Gastrocnemius medialis (tissue), 4 donors: Measurements from ENCODE around the gene RSPH9. TPM values are rescaled to one million over a fixed set of nuclear protein-coding genes. Genes with fewer than 3 reads are reported as not detected.

Source experiments
- ATAC-seq, 2 donors: fragments of 150-250 bp; one replicate each; pipeline ENCODE4 v1.9.1; 2016
- DNase-seq, 2 donors: peaks; one replicate each; pipeline ENCODE4 v3.0.0-alpha.2; 2019
- H3K27ac ChIP-seq, 4 donors: fragments of 200-600 bp; sonication (generic); 1 replicate in 1 of 4; 2 replicates in 3 of 4; pipeline ENCODE4 v1.5.1; 2016 to 2018; ENCODE audit warnings: mild to moderate bottlenecking in 2 of 4, moderate library complexity in 1 of 4
- H3K27me3 ChIP-seq, 3 donors: fragments of 200-600 bp; sonication (generic) in 2 of 3; 1 replicate in 1 of 3; 2 replicates in 2 of 3; pipeline versions ENCODE4 v1.5.1 to v1.6.0; 2016 to 2019; ENCODE audit warnings: mild to moderate bottlenecking in 1 of 3, moderate library complexity in 1 of 3
- H3K36me3 ChIP-seq, 2 donors: fragments of 200-600 bp; sonication (generic) in 1 of 2; one replicate each; pipeline ENCODE4 v1.5.1; 2017 to 2018
- H3K4me1 ChIP-seq, 2 donors: fragments of 200-600 bp; sonication (generic) in 1 of 2; one replicate each; pipeline ENCODE4 v1.5.1; 2016 to 2017; ENCODE audit warnings: mild to moderate bottlenecking in 2 of 2
- H3K4me3 ChIP-seq, 4 donors: fragments of 200-600 bp; sonication (generic) in 3 of 4; 1 replicate in 1 of 4; 2 replicates in 3 of 4; pipeline ENCODE4 v1.5.1; 2016 to 2019; ENCODE audit warnings: mild to moderate bottlenecking in 2 of 4
- H3K9me3 ChIP-seq, 3 donors: fragments of 200-600 bp; sonication (generic) in 2 of 3; 1 replicate in 1 of 3; 2 replicates in 2 of 3; pipeline ENCODE4 v1.5.1; 2016 to 2019
- CTCF ChIP-seq, 5 experiments: fragments of 450-650 bp in 3 of 5; fragments of 200-600 bp in 2 of 5; sonication (generic) in 2 of 5; IDR thresholded peaks in 4 of 5; conservative IDR thresholded peaks in 1 of 5; 1 replicate in 4 of 5; 2 replicates in 1 of 5; pipeline ENCODE4 v1.5.1; 2016 to 2019; ENCODE audit warnings: antibody characterized with exemption in 5 of 5, mild to moderate bottlenecking in 3 of 5, moderate library complexity in 3 of 5
- POLR2A ChIP-seq, 2 donors: fragments of 450-650 bp; IDR thresholded peaks; one replicate each; pipeline ENCODE4 v1.6.1; 2017; ENCODE audit warnings: antibody characterized with exemption in 2 of 2, mild to moderate bottlenecking in 2 of 2, moderate library complexity in 2 of 2
- in situ Hi-C, 4 donors: fragments of 200-750 bp; cut with MboI; loops; one replicate each; pipeline versions ENCODE4 v1.15.0 to v1.8.0; 2017; ENCODE audit warnings: low sequenced_read_pairs in 4 of 4
- intact Hi-C: fragments of 100-400 bp; cut with DNase I; formaldehyde crosslinking; loops from one replicate; pipeline ENCODE4 v1.15.1; 2023; ENCODE audit warnings: low total_unique reads
- total RNA-seq, 4 donors: library from RNA; depleted of rRNA; stranded (reverse); fragments of >200 nt; gene quantifications; one replicate each; pipeline versions ENCODE4 v1.1.0 to v1.2.3, GENCODE V29; 2016

Gene RSPH9
- total RNA-seq, 4 donors from 2014 or later = 0.09 TPM; not detected in 3

DNA sequence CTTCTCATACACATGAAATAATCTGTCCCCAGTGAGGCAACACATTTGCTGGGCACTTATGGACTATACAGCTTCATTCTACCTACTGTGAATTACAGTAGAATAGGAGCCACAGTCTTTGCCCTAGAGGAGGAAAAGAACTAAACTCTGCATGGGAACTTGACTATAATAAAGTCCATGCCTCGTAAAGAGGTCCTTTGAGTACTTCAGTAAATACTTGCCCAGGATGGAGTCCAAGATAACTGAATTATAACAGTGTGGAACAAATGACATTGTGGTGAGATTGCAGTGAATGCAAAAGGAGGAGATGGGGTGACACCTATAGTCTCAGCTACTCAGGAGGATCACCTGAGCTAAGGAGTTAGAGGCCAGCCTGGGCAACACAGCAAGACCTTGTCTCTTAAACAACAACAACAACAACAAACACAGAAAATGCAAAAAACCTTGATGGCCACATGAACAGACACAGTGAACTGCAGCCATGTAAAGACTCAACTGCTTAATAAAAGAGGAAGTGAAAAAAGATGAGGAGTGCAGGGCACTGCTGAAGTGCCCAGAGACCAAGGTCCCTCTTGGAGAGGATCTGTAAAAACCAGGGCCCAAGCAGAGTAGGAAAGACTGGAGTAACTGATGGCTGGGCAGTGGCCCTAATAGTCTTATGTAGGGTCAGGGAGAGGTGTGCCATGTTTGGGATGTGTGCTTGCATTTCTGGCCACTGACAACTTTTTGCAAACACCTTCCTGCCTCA is 39.0 kb downstream of the RSPH9 start:
- intact Hi-C loops = no loop called here
- H3K4me1 ChIP-seq = peaks cover 87% of the 10 kb centered on the region in 2 donors
- in situ Hi-C loops = no loop called here
- H3K36me3 ChIP-seq = no peaks in the 10 kb centered on the region
- peak overlapping the region; percentile 95 to 97 (median 96) for H3K27ac ChIP-seq
- no peak overlapping the region for H3K4me3 ChIP-seq
- no peaks in the 10 kb centered on the region for H3K27me3 ChIP-seq
- DNase-seq (no peak), ATAC-seq (no peak)
- no peaks in the 10 kb centered on the region for H3K9me3 ChIP-seq
- TF ChIP-seq CTCF (IDR thresholded peaks at IDR 0.05 in 4 of 5, conservative IDR thresholded peaks at IDR 0.05 in 1 of 5) (no peak), POLR2A (IDR thresholded peaks at IDR 0.05) (no peak)

- no peak for ATAC-seq
- Histone ChIP-seq H3K36me3 (no peaks in the 10 kb centered on the region), H3K4me3 (peak overlapping the region; percentile 86 to 94 (median 91)), H3K4me1 (peaks cover 55% of the 10 kb centered on the region in 2 donors), H3K27ac (peak overlapping the region; percentile 90 to 97 (median 92)), H3K9me3 (no peaks in the 10 kb centered on the region), H3K27me3 (no peaks in the 10 kb centered on the region)
- no peak for TF ChIP-seq CTCF (IDR thresholded peaks at IDR 0.05 in 4 of 5, conservative IDR thresholded peaks at IDR 0.05 in 1 of 5)
- no peak for TF ChIP-seq POLR2A (IDR thresholded peaks at IDR 0.05)
- in situ Hi-C loops = no loop called here
- intact Hi-C loops = no loop called here
- no peak for DNase-seq
Observed at GRCh38 chr6:43687079-43687436, 42.2 kb downstream of the RSPH9 start.

DNA sequence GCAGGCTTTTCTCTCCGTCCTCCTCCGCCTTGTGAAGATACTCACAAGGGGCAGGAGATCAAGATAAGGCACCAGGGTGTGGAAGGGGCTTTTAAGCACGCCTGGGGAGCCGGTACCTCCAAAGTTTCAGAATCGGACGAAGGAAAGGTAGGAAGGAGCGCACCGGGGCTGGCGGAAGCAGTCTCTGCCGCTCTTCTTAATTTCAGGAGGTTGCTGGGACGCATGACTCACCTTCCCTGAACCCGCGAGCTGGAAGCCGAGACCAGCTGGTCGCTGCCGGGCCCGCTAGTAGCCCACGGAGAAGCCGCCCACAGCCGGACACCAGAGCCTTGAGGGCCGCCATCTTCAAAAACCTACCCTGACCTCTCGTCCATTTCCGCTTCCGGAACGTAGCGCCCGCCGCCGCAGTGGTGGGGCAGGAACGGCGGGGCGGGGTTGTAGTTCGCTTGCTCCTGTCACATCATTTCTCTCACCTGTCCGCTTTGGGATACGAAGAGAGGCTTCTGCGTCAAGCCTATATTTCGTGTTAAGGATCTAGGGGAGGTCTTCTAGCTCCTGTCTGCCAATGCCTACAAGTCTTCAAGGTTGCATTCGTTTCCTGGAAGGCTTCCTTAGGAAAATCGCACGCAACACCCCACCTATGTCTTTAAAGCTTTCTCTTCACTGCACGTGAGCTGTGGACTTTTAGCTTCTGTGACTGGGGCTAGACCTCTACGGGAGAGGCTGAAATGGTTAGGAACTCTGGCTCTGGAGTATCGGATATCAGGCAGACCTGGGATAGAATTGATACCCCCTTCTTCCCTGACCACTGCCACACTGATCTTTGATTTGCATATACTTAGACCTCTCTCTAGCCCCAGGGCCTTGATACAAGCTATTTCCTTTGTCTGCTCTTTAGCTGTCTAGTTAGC is 42.9 kb downstream of the RSPH9 start, which contains the start of gene MRPS18A:
Gene MRPS18A, minus strand, starts transcription at position 355 of the 911 bp plus-strand sequence. Its CDS starts 12 bp downstream, at position 343.
- no peaks in the 10 kb centered on the region for H3K9me3 ChIP-seq
- peak within 1 kb of the TSS; percentile 90 to 97 (median 92) for H3K27ac ChIP-seq
- ATAC-seq (peak; percentile 91 to 96), DNase-seq (peak; percentile 82 to 83)
- in situ Hi-C loops = no loop called here
- peak within 1 kb of the TSS; percentile 86 to 94 (median 91) for H3K4me3 ChIP-seq
- peak; percentile 75 to 79 for TF ChIP-seq POLR2A (IDR thresholded peaks at IDR 0.05)
- TF ChIP-seq CTCF (IDR thresholded peaks at IDR 0.05 in 4 of 5, conservative IDR thresholded peaks at IDR 0.05 in 1 of 5) = no peak
- peaks cover 49% of the 10 kb centered on the region in 2 donors for H3K4me1 ChIP-seq
- H3K27me3 ChIP-seq = no peaks in the 10 kb centered on the region
- intact Hi-C loops = no loop called here
- H3K36me3 ChIP-seq = no peaks in the 10 kb centered on the region

- no peaks in the 10 kb centered on the region for H3K36me3 ChIP-seq
- ATAC-seq (no peak), DNase-seq (no peak)
- TF ChIP-seq CTCF (IDR thresholded peaks at IDR 0.05 in 4 of 5, conservative IDR thresholded peaks at IDR 0.05 in 1 of 5) (no peak), POLR2A (IDR thresholded peaks at IDR 0.05) (no peak)
- H3K27ac ChIP-seq = no peak overlapping the region
- H3K9me3 ChIP-seq = no peaks in the 10 kb centered on the region
- H3K27me3 ChIP-seq = no peaks in the 10 kb centered on the region
- peaks cover 31% of the 10 kb centered on the region in 2 donors for H3K4me1 ChIP-seq
- H3K4me3 ChIP-seq = no peak overlapping the region
- intact Hi-C loops = no loop called here
- in situ Hi-C loops = no loop called here
Observed at GRCh38 chr6:43689421-43689820, 44.6 kb downstream of the RSPH9 start.
